GM12892 (cell line): ENCODE data around the gene DRAP1. TPM values are rescaled to one million over a fixed set of nuclear protein-coding genes. Genes with fewer than 3 reads are reported as not detected.
A peak's percentile ranks its signal among the peaks of the same experiment; 100 is the strongest.

Experiments used
- DNase-seq: peaks from one replicate; pipeline ENCODE4 v3.0.0; 2011; ENCODE audit not compliant: insufficient read length
- FAIRE-seq: peaks from 2 replicates; lab custom pipeline; 2011; peaks lifted over from hg19 to GRCh38; lab: Jason Lieb, UNC
- POLR2A ChIP-seq: IDR thresholded peaks from 2 replicates; pipeline ENCODE4 v1.6.1; 2011; ENCODE audit warnings: low read depth, low read length, control low read depth
- POLR2AphosphoS5 ChIP-seq: IDR thresholded peaks from 2 replicates; pipeline ENCODE4 v1.6.1; 2011; ENCODE audit warnings: low read depth, low read length, control low read depth
- TAF1 ChIP-seq: IDR thresholded peaks from 2 replicates; pipeline ENCODE4 v1.6.1; 2011; ENCODE audit warnings: low read depth, mild to moderate bottlenecking, control low read depth, low read length, borderline replicate concordance
- polyA plus RNA-seq: library from polyadenylated mRNA; unstranded; fragments of >200 nt; gene quantifications from one replicate; pipeline ENCODE4 v1.2.1, GENCODE V29; 2012; ENCODE audit warnings: missing spikeins, inconsistent platforms; ENCODE audit not compliant: missing spikeins

Gene DRAP1, protein sequence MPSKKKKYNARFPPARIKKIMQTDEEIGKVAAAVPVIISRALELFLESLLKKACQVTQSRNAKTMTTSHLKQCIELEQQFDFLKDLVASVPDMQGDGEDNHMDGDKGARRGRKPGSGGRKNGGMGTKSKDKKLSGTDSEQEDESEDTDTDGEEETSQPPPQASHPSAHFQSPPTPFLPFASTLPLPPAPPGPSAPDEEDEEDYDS
- 75.9 TPM for polyA plus RNA-seq

DNA sequence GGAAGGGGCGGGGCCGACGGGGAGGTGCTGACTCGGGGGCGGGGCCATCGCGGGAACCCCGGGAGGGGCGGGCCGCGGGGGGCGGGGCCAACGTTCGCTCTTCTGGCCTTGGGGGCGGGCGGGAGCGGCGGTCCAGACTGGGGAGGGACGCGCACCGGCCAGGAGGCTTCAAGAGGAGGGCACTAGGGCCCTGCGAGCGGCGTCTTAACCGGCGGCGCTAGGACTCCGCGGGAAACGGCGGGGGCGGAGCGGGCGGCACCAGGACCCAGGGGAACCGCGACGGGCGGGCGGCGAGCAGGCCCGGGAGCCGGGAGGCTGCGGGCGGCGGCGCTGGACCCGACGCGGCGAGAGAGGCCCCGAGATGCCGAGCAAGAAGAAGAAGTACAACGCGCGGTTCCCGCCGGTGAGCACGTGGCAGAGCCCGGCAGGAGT is at the start of gene DRAP1:
TSS of gene DRAP1 (plus strand) at position 286 of the 432 bp plus-strand sequence. CDS start at position 362, 76 bp downstream.
- TF ChIP-seq TAF1, result no peak
- TF ChIP-seq POLR2A, result peak; percentile 46; the same call in 1 of the 2 replicates
- TF ChIP-seq POLR2AphosphoS5, result no peak
- FAIRE-seq, result no peak
- peak; percentile 97 for DNase-seq

GRCh38 chr11:65869643-65870306 is 49.5 kb upstream of the DRAP1 start:
- FAIRE-seq (no peak), DNase-seq (no peak)
- TF ChIP-seq POLR2A (peak; percentile 62), POLR2AphosphoS5 (peak; percentile 31), TAF1 (no peak)

GRCh38 chr11:65870307-65870658 is 48.9 kb upstream of the DRAP1 start:
- DNase-seq, result no peak
- FAIRE-seq, result peak; percentile 74
- no peak for TF ChIP-seq POLR2AphosphoS5
- no peak for TF ChIP-seq TAF1
- TF ChIP-seq POLR2A, result no peak

DNA sequence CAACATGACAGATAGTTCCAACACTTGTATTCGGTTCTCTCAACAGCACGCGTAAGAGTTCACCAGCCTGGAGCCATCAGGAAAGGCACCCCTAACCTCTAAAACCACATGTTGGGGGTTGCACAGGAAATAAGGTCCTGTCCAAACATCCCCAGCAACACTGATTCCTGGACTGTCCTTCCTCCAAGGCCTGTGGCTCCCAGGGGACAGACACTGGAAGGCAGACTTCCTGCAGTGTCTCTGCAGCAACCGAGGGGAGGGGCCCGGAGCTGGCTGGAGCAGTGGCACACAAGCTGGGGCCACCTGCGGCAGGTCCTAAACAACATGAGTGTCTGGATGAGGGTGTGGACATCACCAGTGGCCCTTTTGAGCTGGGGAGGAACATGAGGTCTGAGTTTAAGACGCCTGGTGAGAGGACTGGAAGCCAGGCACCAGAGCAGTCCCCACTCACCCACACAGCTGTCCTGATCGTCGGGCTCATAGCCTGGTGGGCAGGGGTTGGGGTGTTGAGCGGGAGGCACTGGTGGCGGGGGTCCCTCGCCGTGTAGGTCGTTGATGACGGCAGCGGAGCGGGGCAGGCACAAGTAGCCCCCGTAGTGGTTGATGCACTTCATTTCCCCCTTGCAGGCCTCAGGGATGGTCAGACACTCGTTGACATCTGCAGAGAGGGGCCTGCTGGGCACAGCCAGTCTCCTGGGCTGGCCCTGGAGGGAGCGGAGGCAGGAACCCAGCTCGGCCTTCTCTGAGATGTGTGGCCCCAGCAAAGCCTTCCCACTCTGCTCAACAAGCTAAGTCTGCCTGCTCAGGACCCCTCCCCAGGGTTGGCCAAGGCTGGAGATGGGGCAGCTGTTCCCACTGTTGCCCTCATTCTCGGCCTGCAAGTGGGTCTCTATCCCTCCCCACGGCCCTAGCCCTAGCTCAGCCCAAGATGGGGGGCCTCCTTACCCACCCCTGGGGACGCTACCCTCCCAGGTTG is 48.2 kb upstream of the DRAP1 start:
- TF ChIP-seq TAF1 (no peak), POLR2A (peak; percentile 27), POLR2AphosphoS5 (no peak)
- DNase-seq (no peak), FAIRE-seq (peak; percentile 75)

- DNase-seq, result no peak
- TF ChIP-seq TAF1, result no peak
- TF ChIP-seq POLR2AphosphoS5, result no peak
- TF ChIP-seq POLR2A, result no peak
- no peak for FAIRE-seq
Measured at GRCh38 chr11:65871811-65872548, 47.2 kb upstream of the DRAP1 start.

- FAIRE-seq (no peak), DNase-seq (no peak)
- TF ChIP-seq POLR2AphosphoS5 (no peak), POLR2A (no peak), TAF1 (no peak)
Measured at GRCh38 chr11:65872586-65873317, 46.5 kb upstream of the DRAP1 start, which contains the start of gene EFEMP2. Gene EFEMP2 (minus strand): TSS chr11:65872800. CDS start chr11:65872354, 446 bp downstream.

DNA sequence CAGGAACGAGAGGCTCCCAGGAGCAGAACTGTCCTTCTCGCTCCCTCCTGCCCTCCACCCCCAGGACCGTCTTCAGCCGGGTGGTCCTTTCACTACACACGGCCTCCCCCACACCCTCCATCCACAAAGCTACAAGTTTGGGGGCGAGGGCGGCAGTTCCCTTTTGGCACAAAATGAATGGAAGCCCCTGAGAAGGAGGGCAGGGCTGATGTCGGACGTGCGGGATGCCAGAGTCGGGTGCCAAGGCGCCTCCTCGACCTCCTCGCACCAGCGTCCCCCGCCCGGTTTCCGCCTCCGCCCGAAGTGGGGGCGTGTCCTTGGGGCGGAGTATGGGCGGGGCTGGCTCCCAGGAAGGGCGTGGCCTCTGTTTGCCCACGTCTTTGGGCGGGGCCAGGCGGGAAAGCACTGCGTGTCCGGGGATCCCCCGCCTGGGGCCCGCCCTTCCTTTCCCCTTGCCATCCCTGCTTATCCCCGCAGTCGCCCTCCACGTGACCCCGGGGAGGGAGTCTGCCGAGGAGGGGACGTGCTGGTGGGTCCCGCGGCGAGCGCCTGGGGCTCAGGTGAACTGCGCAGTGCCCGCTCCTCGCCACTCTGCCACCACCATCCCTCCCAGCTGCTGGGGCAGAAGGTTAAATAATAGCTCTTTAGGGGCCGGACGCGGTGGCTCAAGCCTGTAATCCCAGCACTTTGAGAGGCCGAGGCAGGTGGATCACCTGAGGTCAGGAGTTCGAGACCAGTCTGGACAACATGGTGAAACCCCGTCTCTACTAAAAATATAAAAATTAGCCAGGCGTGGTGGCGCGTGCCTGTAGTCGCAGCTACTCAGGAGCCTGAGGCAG is 45.7 kb upstream of the DRAP1 start:
- 0 out of 2 replicates have a peak, but pooled peaks have one; percentile 21 for TF ChIP-seq TAF1
- 0 out of 2 replicates have a peak, but pooled peaks have one; percentile 51 for TF ChIP-seq POLR2AphosphoS5
- peak; percentile 69; the same call in 1 of the 2 replicates for TF ChIP-seq POLR2A
- DNase-seq (peak; percentile 98), FAIRE-seq (peak; percentile 100)

GRCh38 chr11:65879617-65880016 is 39.6 kb upstream of the DRAP1 start, which contains the start of gene CTSW:
Gene CTSW (plus strand): TSS chr11:65879837. CDS start chr11:65879855, 18 bp downstream.
- FAIRE-seq, result no peak
- no peak for DNase-seq
- TF ChIP-seq POLR2A, result 0 out of 2 replicates have a peak, but pooled peaks have one; percentile 8
- TF ChIP-seq POLR2AphosphoS5, result no peak

DNA sequence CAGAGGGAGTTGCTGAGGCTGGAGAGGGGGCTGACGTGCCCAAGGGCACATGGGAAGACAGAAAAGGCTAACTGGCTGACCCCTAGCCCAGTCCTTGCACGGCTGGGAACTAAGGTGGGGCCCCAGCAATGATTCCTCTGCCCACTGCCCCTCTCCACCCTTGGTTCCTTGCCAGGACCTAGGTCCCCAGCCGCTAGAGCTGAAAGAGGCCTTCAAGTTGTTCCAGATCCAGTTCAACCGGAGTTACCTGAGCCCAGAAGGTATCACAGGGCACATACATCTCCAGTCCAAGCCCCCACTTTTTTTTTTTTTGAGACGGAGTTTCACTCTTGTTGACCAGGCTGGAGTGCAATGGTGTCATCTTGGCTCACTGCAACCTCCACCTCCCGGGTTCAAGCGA is 39.2 kb upstream of the DRAP1 start:
- FAIRE-seq (no peak), DNase-seq (no peak)
- TF ChIP-seq POLR2AphosphoS5, result no peak
- TF ChIP-seq TAF1, result no peak
- no peak for TF ChIP-seq POLR2A
